ENCODE measurements around the gene COA5.
"Not testable (repeated sequence)": the region's sequence is repeated elsewhere in the genome, so short reads cannot be mapped to it uniquely, and the experiment has no call there.

The COA5 gene

DNA sequence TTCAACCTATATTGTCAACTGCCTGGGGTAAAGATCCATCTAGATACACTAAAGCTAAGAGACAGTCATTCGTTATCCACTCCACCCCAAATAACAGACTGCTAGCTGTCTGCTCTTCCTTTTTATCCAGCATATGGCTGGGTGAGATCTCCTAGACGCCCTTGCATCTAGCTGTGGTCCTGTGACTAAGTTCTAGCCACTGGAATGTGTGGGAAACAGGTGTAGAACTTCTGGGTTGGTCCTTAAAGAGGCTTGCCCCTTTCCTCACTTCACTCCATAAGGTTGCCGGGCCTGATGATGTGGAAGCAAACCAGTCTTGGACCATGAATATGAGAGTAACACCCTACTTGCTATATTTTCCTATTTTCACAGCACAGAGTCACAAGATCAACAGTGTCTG lies 3.2 kb downstream of the COA5 start:
- DNase-seq: no peak

DNA sequence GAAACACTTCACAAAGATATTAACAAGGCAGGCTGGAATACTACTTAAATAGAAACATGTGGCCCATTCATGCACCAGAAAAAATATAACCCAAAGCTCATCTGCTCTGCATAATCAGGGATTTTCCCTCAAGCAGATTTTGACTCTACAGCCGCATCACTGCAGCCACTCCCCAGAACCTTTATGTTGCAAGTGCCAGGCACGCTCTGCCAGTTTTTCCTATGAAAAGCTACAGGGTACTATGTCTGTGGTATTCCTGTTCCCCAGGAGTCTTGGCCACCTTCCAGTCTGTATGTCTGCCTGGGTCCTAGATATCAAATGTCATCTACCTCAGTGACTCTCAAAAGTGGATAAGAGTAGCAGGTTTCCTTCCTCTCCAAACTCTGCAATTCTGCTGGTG lies 3.8 kb downstream of the COA5 start:
- DNase-seq: no peak

DNA sequence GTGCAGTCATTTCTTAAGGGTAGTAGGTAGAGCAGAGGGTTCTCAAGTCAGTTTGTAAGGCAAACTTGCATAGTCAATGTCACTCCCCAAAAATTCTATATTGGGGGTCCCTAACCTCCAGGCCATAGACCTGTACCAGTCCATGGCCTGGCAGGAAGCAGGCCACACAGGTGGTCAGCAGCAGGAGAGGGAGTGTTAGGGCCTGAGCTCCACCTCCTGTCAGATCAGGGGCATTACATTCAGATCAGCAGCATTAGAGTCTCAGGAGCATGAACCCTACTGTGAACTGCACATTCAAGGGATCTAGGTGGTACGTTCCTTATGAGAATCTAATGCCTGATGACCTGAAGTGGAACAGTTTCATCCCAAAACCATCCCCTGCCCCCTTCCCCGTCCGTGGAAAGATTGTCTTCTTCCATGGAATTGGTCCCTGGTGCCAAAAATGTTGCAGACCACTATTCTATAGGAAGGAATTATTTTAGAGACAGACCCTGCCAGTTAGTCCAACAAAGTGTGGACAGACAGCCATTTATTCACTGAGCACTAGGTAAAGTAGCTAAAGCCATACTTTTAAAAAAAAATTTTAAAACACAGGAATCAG lies 6.7 kb downstream of the COA5 start:
- DNase-seq: peak; percentile 15

DNA sequence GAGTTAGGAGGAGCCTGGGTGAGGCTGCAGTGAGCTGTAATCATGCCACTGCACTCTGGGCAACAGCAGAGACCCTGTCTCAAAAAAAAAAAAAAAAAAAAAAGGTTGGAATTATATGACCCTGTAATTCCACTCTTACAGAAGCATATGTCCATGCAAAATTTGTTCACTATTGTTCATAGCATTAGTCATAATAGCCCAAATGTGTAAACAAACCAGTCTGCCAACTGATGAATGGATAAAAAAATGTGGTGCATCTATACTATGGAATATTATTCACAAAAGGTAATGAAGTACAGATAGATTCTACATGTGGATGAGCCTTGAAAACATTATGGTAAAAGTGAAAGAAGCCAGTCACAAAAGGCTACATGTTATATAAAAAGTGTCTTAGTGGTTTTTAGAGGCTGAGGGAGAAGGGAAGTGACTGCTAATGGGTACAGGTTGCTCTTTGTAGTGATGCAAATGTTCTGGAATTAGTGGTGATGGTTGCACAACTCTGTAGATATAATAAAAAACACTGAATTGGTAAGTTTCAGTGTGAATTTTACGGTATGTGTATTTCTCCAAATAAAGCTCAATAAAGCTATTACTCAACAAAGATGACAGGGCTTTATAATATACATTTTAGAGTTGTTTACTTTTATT lies 9.4 kb downstream of the COA5 start:
- no peak for DNase-seq

DNA sequence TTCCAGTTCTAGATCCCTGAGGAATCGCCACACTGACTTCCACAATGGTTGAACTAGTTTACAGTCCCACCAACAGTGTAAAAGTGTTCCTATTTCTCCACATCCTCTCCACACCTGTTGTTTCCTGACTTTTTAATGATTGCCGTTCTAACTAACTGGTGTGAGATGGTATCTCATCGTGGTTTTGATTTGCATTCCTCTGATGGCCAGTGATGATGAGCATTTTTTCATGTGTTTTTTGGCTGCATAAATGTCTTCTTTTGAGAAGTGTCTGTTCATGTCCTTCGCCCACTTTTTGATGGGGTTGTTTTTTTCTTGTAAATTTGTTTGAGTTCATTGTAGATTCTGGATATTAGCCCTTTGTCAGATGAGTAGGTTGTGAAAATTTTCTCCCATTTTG lies 13.6 kb downstream of the COA5 start:
- not testable (repeated sequence) for DNase-seq

DNA sequence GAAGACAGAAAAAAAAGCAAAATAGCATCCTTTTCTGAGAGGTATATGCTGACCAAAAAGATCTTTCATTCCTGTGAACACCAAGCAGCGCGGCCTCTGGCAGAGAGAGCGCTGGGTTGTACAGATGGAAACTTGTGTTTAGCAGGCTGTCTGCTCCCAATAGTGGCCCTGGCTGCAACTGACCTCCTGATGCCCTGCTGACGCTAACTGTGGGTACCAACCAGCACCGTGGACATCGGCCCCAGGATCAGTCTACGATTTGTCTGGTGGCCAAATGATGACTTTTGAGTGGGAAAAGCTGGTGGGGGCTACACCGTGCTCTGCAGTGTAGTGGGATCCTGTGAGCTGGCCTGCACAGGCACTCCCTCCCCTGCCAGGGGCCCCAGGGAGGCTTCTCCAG lies 15.7 kb downstream of the COA5 start:
- DNase-seq: no peak

DNA sequence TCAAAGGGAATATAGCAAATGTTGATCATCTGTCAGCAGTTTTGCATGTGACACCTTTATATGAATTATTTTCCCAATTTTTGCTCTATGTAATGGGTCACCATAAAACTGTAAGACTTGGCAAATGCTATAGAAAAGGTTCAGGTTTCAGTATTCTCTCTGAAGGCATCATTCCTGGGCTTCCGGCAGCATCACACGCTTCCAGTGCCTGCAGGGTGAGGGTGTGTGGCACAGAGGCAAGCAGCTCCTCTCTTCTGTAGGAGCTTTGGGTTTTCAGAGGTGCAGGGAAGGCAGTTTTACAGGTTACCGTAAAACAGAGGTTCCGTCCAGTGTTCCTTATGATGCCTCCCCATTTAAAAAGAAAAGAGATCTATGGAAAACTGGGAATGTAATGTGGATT lies 18.8 kb downstream of the COA5 start:
- DNase-seq: no peak

DNA sequence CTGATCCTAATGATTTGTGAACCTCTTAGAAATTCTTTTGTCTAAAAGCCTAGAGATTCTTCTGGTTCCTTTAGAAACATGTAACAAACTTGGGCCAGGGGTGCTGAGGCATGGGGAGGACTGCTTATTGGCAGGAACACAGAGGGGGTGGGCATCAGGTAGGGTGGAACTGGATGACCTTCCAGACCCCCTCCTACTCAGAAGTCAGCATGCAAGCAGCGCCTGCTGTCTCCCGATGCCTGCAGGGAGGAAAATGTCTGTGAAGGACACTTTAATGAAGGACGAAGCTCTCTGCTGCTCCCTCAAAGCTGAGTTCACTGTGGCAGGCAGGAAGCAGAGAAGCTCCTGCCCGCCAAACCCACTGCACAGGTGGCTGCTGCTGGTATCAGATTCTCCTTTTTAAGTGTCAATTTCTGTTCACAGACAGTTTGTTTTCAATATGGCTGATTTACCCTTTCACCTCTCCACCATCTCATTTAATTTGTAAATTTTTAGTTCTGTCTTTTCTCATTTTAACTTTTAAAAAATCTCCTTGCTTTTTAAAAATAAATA lies 19.4 kb downstream of the COA5 start:
- DNase-seq: no peak

DNA sequence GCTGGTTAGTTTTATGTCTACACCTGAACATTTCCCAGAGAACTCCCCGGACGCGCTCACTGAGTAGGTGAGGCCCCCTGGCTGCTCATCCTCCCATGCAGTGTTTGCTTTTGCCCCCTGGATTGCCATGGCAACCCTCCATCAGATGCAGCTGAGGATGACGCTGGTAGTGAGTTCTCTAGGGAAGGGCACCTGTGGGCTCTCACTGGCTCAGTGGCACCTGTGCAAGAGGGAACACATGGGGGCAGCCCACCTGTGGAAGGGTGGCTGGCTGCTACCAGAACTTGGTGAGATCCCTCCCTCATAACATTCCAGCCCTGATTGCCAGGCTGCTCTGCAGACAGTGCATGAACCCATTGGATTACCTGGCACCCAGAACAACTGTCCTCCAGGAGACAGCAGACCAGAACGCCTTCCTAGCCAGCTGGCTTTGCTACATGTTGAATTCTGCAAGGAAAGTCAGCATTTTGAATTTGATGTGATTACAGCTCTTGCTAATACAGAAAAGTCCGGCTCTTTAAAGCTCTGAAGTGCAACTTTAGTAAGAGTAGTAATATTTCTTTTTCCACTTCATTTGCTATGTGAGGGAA lies 21.7 kb downstream of the COA5 start:
- no peak for DNase-seq

DNA sequence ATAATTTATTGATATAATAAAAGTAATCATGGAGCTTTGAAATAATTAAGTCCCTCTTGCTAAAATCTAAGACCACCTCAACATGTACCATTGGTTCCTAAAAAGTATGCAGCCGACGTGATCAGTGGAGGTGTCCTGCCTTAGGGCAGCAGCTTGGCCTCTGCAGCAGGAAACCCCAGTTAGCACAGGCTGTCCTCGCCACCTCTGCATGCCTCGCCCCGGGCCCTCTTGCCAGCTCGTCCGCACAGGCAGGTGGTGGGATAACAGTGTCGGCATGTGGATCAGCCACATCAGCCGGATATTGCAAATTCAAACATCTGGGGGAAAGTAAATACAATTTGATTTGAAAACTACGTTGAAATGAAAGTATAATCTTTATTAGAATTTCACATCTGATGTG lies 22.9 kb downstream of the COA5 start:
- no peak for DNase-seq

DNA sequence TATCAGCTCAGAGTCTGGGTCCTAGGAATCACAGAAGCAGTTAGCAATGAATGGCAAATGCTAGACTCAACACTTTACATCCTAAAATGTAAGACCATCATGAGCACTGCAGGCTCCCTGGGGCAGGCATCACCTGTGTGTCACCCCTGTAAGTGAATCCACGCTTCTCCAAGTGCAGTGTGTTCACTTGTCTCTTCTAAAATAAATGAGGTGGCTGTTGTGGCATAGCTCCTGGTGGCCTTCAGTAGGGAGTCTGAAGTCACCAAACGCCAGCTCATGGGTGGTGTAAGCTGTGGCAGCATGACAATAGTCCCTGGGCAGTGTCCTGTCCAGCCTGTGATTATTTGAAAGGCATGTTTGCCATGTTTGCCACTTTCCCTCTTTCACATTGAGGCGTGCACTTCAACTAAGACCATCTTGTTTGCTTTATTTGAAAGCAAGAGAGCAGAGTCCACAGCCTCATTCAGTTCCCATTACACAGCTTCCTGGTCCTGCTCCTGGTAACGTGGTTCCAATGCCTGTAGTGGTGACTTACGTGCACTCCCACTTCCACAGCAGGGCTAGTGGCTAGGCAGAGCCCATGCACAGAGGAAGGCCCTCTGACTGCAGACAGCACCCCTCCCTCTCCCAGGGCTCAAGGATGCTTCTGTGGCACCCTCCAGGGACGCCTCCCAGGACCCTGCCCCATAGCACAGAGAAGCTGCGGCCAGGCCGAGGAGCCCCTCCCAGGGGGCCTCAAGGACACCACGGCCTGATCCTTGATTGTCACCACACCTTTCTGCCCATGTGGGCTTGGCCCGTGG lies 24.3 kb downstream of the COA5 start:
- DNase-seq: no peak

DNA sequence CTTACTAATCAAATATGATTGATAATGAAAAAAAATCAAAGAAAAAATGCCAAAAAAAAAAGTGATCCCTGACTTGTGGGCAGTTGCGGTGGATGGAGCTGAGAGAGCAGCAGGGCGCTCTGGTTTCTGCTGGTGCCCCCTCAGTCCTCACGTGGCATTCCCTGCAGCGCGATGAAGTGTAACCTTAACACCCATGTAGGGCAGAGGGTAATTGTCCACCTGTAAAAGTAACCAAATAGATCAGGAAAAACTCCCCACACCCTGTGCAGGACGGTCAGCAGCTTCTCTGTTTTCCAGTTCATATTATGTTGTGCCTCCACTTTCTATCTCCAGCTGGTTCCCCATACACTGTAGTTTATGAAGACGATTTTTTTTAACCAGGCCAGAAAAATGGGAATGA lies 25.0 kb downstream of the COA5 start:
- no peak for DNase-seq

DNA sequence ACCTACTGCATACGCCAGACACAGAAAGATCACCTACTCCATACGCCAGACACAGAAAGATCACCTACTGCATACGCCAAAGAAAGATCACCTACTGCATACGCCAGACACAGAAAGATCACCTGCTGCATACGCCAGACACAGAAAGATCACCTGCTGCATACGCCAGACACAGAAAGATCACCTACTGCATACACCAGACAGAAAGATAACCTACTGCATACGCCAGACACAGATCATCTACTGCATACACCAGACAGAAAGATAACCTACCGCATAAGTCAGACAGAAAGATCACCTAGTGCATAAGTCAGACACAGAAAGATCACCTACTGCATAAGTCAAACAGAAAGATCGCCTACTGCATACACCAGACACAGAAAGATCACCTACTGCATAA lies 25.8 kb downstream of the COA5 start:
- no peak for DNase-seq

DNA sequence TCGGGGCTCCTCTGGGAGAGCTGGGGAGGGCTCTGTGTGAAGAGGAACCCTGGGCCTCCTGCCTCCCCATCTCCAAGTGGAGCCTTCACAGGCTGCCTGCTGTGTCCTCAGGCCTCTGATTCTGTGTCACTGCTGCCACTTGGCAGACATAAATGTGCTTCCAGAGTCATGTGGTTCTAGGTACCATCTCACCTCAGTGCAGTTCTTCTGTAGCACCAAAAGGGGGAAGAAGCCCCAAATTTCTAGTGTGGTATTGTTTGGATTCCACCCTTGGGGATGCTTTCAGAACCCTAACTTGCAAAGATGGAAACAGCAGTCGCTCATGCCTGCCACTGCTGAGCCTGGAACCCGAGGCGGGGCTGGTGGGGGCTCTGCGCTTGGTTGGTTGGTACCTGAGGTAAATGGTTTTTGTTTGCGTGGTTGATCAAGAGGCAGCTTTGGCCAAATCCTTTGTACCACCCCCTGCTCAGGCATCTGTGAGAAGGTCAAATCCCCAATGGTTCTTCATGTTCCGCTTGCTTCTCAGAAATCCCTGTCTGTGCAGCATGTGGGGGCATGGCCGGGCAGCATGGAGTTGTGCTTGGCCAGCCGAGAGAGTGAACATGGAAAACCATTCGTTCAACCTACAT lies 27.5 kb downstream of the COA5 start:
- DNase-seq: no peak

DNA sequence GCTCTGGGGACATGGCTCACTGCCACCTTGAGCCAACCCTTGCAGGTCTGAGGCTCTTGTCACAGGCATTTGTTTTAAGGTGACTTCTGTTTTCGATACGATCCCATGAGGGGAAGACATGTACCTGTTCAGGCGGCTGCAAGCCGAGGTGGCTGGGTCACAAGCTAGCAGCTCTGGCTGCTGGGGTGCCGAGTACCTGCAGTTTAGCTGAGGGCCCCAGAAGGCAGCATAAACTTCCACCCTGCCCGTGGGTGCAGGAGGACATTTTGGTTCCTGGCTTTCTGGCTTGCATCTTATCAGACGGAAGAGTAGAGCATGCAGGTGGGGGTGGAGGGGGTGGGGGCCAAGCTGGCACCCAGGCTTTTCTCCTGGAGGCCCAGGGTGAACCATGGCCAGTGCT lies 28.4 kb downstream of the COA5 start:
- no peak for DNase-seq

DNA sequence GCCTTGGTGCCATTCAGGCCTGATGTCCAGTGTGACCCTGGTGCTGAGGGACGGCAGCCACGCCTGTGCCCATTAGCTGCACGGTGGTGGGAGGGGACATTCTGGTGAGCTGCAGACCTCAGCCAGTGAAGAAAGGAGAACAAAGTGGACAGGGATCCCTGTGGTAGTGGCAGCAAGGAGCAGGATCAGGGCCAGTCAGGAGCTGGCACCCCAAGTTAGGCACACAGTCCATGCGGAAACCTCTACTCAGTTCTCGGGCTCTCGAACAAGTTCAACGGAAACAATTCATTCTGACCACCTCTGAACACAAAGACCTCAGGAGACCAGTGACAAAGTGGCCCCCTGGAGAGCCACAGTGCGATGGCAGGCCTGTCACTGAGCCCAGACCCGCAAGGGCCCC lies 30.1 kb downstream of the COA5 start:
- DNase-seq: no peak

DNA sequence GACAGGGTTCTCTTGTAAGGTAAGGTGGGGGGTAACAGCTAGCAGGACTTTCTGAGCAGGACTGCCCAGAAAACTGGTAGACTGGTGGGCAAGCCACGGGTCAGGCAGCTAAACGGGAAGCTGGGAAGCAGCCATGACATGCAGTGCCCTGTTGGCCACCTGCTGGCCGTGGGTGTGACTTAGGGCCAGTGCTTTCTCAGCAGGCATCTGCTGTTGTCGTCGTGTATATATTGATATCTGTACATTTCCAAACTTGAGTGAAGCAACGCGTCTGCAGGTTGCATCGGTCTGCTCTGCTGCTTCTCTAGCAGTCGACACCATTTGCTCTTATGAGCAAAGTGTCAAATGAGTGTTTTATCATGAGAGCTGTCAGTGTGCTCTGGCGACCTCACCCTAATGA lies 31.0 kb downstream of the COA5 start:
- DNase-seq: no peak

DNA sequence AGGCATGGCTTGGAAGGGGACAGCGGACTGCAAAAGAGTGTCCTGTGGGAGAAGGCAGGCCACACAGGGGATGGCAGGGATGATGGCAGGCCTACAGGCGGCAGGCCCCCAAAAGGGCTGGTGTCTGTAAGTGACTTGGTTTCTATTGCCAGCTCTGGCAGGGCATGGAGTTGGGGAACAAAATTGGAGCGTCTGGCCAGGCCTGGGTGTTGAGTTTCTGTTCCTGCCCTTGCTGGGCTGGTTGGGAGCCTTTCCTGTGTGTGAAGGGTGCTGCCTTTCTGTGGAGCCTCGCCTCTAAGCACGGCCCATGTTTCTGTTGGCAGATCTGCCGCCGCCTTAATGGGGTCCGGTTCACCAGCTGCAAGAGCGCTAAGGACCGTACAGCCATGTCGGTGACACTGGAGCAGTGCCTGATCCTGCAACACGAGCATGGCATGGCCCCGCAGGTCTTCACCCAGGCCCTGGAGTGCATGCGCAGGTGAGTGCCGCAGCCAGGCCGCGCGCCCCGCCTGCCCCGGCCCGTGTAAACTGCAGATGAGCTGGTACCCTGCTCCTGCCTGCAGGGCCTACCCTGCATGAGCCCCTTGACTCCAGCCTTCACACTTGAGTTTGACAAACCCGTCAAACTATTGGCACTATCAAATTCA lies 31.5 kb downstream of the COA5 start:
- no peak for DNase-seq

DNA sequence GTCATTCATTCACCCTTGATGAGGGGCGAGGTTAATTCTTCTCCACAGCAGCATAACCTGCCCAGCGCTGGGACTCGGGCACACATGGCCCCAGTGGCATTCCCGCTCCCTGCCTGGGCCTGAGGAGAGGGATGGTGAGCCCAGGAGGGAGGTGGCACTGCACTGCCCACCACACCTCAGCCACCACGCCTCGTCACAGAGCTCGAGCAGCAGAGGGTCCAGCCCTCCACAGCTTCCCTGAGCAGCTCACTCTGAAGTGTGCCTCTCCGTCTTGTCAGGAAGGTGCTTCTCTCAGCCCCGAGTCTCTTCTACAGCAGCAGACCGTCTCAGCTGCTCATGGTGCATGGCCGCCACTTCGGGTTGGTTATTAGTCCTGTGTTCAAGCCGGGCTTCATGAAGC lies 34.9 kb downstream of the COA5 start:
- DNase-seq: no peak

DNA sequence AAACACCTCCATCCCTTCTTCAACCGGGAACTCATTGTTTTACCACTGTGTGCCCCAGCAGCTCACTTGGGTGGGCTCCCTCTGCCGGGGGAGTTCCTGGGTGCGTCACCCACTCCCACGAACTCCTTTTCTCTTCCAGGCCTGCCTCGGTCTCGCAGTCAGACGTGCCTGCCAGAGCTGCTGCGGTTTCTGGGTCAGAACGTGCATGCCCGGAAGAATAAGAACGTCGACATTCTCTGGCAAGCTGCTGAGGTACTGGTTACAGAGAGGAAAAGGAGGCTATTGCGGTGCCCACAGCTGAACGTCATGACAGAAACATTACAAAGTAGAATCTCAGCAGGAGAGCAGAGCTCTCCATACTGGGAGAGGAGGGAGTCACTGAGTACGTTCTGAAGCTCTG lies 35.6 kb downstream of the COA5 start:
- no peak for DNase-seq

DNA sequence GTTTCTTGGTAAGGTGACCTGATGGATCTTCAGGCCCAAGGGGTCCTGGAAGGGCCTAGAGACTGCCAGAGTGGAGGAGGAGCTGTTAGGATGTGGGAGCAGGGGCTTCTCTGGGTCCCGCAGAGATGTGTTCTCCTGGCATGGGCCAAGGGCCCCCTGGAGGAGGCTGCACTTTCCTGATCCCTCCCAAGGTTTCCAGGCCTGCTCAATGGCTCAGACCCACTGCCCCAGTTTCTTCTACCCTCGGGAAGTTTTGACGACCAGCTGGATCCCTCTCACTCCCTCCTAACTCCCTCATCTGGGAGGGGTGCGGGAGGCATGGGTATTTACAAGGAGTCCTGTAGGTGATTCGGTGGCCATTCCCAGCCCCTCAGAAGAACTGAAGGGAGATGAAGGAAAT lies 36.1 kb downstream of the COA5 start:
- DNase-seq: no peak

DNA sequence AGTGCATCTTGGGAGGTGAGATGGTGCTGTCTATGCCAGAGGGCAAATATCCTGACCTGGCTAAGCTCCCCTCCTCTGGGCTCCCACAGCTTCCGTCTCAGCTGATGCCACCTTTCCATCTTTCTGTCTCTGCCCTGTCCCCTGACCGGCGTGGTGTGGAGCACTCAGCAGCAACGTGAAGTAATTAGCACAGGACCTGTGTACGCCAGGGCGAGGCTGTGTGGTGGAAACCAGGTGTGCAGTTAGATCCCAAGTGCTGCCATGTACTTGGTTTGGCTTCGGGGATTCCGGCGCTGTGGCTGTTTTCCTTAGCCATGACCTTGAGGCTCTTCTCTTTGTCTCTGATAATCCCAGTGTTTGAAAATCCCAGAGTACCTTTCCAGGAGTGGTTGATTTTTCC lies 36.5 kb downstream of the COA5 start:
- no peak for DNase-seq

Measured in SHP77 treated with DMSO at 0.1 percent for 48 hours (cell line).